Mesenchymal stem cell (in vitro differentiated cells and primary cell): Measurements from ENCODE around the gene NPPA.

Source experiments
- DNase-seq: peaks from one replicate; pipeline ENCODE4 v3.0.0-alpha.2; 2013
- H2AFZ ChIP-seq: one replicate; pipeline ENCODE4 v1.6.1; 2013; ENCODE audit warnings: low read depth, mild to moderate bottlenecking, control low read depth, inconsistent platforms, low read length, moderate library complexity
- H2AK5ac ChIP-seq: 2 replicates; pipeline ENCODE4 v1.6.1; 2013; ENCODE audit warnings: low read length, moderate library complexity, mild to moderate bottlenecking, inconsistent platforms; ENCODE audit not compliant: severe bottlenecking
- H2BK120ac ChIP-seq: one replicate; pipeline ENCODE4 v1.6.1; 2013; ENCODE audit warnings: low read depth, mild to moderate bottlenecking, inconsistent platforms, low read length, moderate library complexity
- H2BK12ac ChIP-seq, 2 experiments: one replicate each; pipeline ENCODE4 v1.6.1; 2013; ENCODE audit warnings: inconsistent platforms in 2 of 2, low read length in 2 of 2, mild to moderate bottlenecking in 2 of 2, moderate library complexity in 2 of 2, control low read depth in 1 of 2
- H2BK15ac ChIP-seq: one replicate; pipeline ENCODE4 v1.6.1; 2013; ENCODE audit warnings: mild to moderate bottlenecking, low read depth, inconsistent platforms; ENCODE audit not compliant: poor library complexity, severe bottlenecking
- H2BK5ac ChIP-seq: 2 replicates; pipeline ENCODE4 v1.6.1; 2013; ENCODE audit warnings: low read depth, mild to moderate bottlenecking, low read length, control low read depth, inconsistent platforms; ENCODE audit not compliant: poor library complexity, severe bottlenecking
- H3K14ac ChIP-seq, 2 experiments: one replicate each; pipeline ENCODE4 v1.6.1; 2013; ENCODE audit warnings: inconsistent platforms in 2 of 2, low read length in 2 of 2, control low read depth in 1 of 2, mild to moderate bottlenecking in 1 of 2, moderate library complexity in 1 of 2
- H3K18ac ChIP-seq, 2 experiments: one replicate each; pipeline ENCODE4 v1.6.1; 2013; ENCODE audit warnings: inconsistent platforms in 2 of 2, low read length in 2 of 2, control low read depth in 1 of 2, low read depth in 1 of 2, mild to moderate bottlenecking in 1 of 2
- H3K23ac ChIP-seq, 2 experiments: one replicate each; pipeline ENCODE4 v1.6.1; 2013; ENCODE audit warnings: inconsistent platforms in 2 of 2, low read length in 2 of 2, mild to moderate bottlenecking in 2 of 2, moderate library complexity in 2 of 2, control low read depth in 1 of 2
- H3K27ac ChIP-seq: 2 replicates; pipeline ENCODE4 v1.5.1; 2013; ENCODE audit warnings: mild to moderate bottlenecking, moderate library complexity, low read length, control low read depth, inconsistent platforms; ENCODE audit not compliant: poor library complexity, severe bottlenecking
- H3K27me3 ChIP-seq, 2 experiments: 2 replicates each; pipeline versions ENCODE4 v1.6.1 to v1.7.0; 2013; ENCODE audit warnings: low read length in 2 of 2, mild to moderate bottlenecking in 2 of 2, moderate library complexity in 2 of 2, control low read depth in 1 of 2, inconsistent platforms in 1 of 2; ENCODE audit not compliant: control insufficient read depth in 1 of 2, insufficient read depth in 1 of 2
- H3K36me3 ChIP-seq, 2 experiments: 2 replicates each; pipeline versions ENCODE4 v1.6.1 to v1.7.0; 2013; ENCODE audit warnings: low read length in 2 of 2, control low read depth in 1 of 2, inconsistent platforms in 1 of 2, low read depth in 1 of 2, mild to moderate bottlenecking in 1 of 2; ENCODE audit not compliant: insufficient read depth in 2 of 2, control insufficient read depth in 1 of 2
- H3K4ac ChIP-seq, 2 experiments: one replicate each; pipeline ENCODE4 v1.6.1; 2013; ENCODE audit warnings: inconsistent platforms in 2 of 2, low read length in 2 of 2, mild to moderate bottlenecking in 2 of 2, moderate library complexity in 2 of 2, control low read depth in 1 of 2, low read depth in 1 of 2
- H3K4me1 ChIP-seq: 2 replicates; pipeline ENCODE4 v1.6.1; 2013; ENCODE audit warnings: low read depth, low read length, control low read depth; ENCODE audit not compliant: control insufficient read depth, insufficient read depth
- H3K4me2 ChIP-seq: 2 replicates; pipeline ENCODE4 v1.6.1; 2013; ENCODE audit warnings: low read length, mild to moderate bottlenecking, inconsistent platforms; ENCODE audit not compliant: poor library complexity, severe bottlenecking
- H3K4me3 ChIP-seq, 2 experiments: 2 replicates each; pipeline versions ENCODE4 v1.5.1 to v1.7.0; 2013; ENCODE audit warnings: low read length in 2 of 2, mild to moderate bottlenecking in 2 of 2, control low read depth in 1 of 2, low read depth in 1 of 2; ENCODE audit not compliant: insufficient read depth in 1 of 2
- H3K79me1 ChIP-seq: replicated peaks from 2 replicates; pipeline ENCODE4 v1.6.1; 2013; ENCODE audit warnings: mild to moderate bottlenecking, control low read depth, low read length, inconsistent platforms; ENCODE audit not compliant: poor library complexity, severe bottlenecking
- H3K9ac ChIP-seq: 2 replicates; pipeline ENCODE4 v1.7.0; 2013; ENCODE audit warnings: mild to moderate bottlenecking, low read length, moderate library complexity
- H3K9me3 ChIP-seq: 2 replicates; pipeline ENCODE4 v1.7.0; 2013; ENCODE audit warnings: mild to moderate bottlenecking, low read length; ENCODE audit not compliant: control insufficient read depth
- H4K8ac ChIP-seq: one replicate; pipeline ENCODE4 v1.6.1; 2013; ENCODE audit warnings: inconsistent platforms, mild to moderate bottlenecking, low read length, moderate library complexity
- H4K91ac ChIP-seq: one replicate; pipeline ENCODE4 v1.6.1; 2013; ENCODE audit warnings: mild to moderate bottlenecking, low read length, inconsistent platforms
- WGBS: methylation state at CpG from one replicate; pipeline ENCODE4 v1.1.7; 2013; ENCODE audit warnings: mixed read lengths; 5-methylcytosine and 5-hydroxymethylcytosine counted together

NPPA gene

DNA sequence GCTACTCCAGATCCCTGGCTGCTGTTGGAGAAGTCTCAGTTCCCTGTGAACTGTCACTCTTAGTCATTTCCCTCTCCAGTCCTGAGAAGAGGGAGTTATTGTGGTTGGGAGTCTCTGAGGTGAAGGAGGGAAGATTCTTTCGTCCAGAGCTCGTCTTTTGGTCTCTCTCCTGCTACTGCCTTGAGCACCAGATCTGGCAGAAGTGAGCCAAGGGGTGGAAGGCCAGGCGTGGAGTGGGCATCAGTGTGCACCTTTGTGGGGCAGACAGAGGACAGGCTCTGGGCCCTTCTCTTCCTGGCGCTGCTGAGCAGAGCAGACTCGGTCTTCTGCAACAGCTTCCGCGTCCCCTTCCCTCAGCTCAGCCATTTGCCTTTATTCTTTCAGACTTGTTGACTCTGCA, 22.5 kb downstream of the NPPA start:
- no peaks in the 10 kb centered on the region for H3K27me3 ChIP-seq
- peaks cover 33% of the 10 kb centered on the region for H3K79me1 ChIP-seq
- no peak overlapping the region for H3K14ac ChIP-seq
- WGBS, result 99% methylated on average over 7 of the region's 7 CpGs
- no peak overlapping the region for H2AFZ ChIP-seq
- no peak for DNase-seq
- no peak overlapping the region for H4K8ac ChIP-seq
- H3K18ac ChIP-seq, result no peak overlapping the region
- no peak overlapping the region for H2BK5ac ChIP-seq
- H2BK120ac ChIP-seq, result no peak overlapping the region
- H3K4me3 ChIP-seq, result no peak overlapping the region
- no peak overlapping the region for H3K9ac ChIP-seq
- no peaks in the 10 kb centered on the region for H3K9me3 ChIP-seq
- H3K4ac ChIP-seq, result no peak overlapping the region
- H4K91ac ChIP-seq, result no peak overlapping the region
- no peak overlapping the region for H3K4me2 ChIP-seq
- no peak overlapping the region for H3K27ac ChIP-seq
- H2AK5ac ChIP-seq, result no peak overlapping the region
- no peak overlapping the region for H3K23ac ChIP-seq
- peaks cover 79 to 97% of the 10 kb centered on the region in 2 experiments for H3K36me3 ChIP-seq
- no peak overlapping the region for H2BK15ac ChIP-seq
- no peak overlapping the region for H2BK12ac ChIP-seq
- H3K4me1 ChIP-seq, result peaks cover 5% of the 10 kb centered on the region

DNA sequence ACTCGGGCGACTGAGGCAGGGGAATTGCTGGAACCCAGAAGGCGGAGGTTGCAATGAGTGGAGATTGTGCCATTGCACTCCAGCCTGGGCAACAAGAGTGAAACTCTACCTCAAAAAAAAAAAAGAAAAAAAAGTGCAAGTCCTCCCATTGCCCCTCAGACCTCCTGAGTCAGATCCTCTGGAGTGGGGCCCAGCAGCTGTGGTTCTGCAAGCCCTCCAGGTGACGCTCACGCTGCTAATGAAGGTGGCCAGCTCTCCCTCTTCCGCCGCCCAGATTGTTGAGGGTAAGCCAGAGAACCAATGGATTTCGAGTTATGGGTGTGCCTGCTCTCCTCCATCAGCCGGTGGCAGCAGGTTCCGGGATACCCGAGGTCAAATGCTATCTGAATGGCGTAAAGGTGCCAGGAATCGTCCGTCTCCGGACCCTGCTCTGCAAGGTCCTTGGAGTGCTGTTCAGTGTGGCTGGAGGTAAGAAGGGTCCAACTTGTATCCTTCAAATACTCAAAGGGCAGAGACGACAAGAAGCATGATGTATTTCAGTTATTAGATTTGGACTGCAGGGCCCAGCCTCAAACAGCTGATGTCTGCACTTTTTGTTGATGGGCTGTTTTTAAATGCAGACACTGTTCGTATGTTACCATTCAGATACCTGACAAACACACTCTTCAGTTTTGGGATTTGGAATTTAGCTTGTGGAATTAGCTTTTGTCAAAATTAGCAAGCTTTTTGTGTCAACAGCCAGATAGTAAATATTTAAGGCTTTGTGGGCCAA, 24.0 kb downstream of the NPPA start:
- no peak overlapping the region for H3K4me3 ChIP-seq
- no peak overlapping the region for H3K14ac ChIP-seq
- H2AK5ac ChIP-seq, result no peak overlapping the region
- H3K79me1 ChIP-seq, result peaks cover 26% of the 10 kb centered on the region
- H3K27ac ChIP-seq, result no peak overlapping the region
- no peak overlapping the region for H2AFZ ChIP-seq
- no peak overlapping the region for H4K91ac ChIP-seq
- H3K9ac ChIP-seq, result no peak overlapping the region
- no peak for DNase-seq
- no peaks in the 10 kb centered on the region for H3K9me3 ChIP-seq
- no peak overlapping the region for H2BK12ac ChIP-seq
- no peak overlapping the region for H2BK120ac ChIP-seq
- peaks cover 5% of the 10 kb centered on the region for H3K4me1 ChIP-seq
- no peak overlapping the region for H3K23ac ChIP-seq
- 95% methylated on average over 16 of the region's 17 CpGs for WGBS
- H3K36me3 ChIP-seq, result peaks cover 70 to 97% of the 10 kb centered on the region in 2 experiments
- no peak overlapping the region for H4K8ac ChIP-seq
- H3K18ac ChIP-seq, result no peak overlapping the region
- H2BK15ac ChIP-seq, result no peak overlapping the region
- H3K4ac ChIP-seq, result no peak overlapping the region
- H3K27me3 ChIP-seq, result no peaks in the 10 kb centered on the region
- H2BK5ac ChIP-seq, result no peak overlapping the region
- no peak overlapping the region for H3K4me2 ChIP-seq

DNA sequence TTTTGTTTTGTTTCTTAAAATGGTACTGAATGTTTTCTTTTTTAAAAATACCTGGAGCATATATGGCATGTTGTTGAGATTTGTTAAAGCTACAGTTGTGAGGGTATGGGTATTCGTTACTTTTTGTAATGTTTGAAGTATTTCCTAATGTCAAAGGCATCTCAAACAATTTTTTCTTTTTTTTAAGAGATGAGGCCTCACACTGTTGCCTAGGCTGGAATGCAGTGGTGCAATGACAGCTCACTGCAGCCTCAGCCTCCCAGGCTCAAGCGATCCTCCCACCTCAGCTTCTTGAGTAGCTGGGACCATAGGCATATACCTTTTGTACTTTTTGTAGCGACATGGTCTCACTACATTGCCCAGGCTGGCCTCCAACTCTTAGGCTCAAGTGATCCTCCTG, 25.5 kb downstream of the NPPA start:
- no peak overlapping the region for H3K14ac ChIP-seq
- no peak overlapping the region for H2BK120ac ChIP-seq
- peaks cover 61 to 97% of the 10 kb centered on the region in 2 experiments for H3K36me3 ChIP-seq
- no peaks in the 10 kb centered on the region for H3K27me3 ChIP-seq
- no peak overlapping the region for H2BK15ac ChIP-seq
- peak overlapping the region; percentile 49 for H2BK5ac ChIP-seq
- no peak overlapping the region for H4K91ac ChIP-seq
- H3K18ac ChIP-seq, result no peak overlapping the region
- no peak overlapping the region for H3K4ac ChIP-seq
- DNase-seq, result no peak
- peaks cover 5% of the 10 kb centered on the region for H3K4me1 ChIP-seq
- H4K8ac ChIP-seq, result no peak overlapping the region
- peaks cover 27% of the 10 kb centered on the region for H3K79me1 ChIP-seq
- no peak overlapping the region for H3K9ac ChIP-seq
- H2AK5ac ChIP-seq, result peak overlapping the region; percentile 7
- no peak overlapping the region for H2AFZ ChIP-seq
- no peak overlapping the region for H3K4me2 ChIP-seq
- H3K4me3 ChIP-seq, result no peak overlapping the region
- no peaks in the 10 kb centered on the region for H3K9me3 ChIP-seq
- no peak overlapping the region for H3K23ac ChIP-seq
- 74% methylated on average over 2 of the region's 3 CpGs for WGBS
- no peak overlapping the region for H2BK12ac ChIP-seq
- H3K27ac ChIP-seq, result peak overlapping the region; percentile 85

DNA sequence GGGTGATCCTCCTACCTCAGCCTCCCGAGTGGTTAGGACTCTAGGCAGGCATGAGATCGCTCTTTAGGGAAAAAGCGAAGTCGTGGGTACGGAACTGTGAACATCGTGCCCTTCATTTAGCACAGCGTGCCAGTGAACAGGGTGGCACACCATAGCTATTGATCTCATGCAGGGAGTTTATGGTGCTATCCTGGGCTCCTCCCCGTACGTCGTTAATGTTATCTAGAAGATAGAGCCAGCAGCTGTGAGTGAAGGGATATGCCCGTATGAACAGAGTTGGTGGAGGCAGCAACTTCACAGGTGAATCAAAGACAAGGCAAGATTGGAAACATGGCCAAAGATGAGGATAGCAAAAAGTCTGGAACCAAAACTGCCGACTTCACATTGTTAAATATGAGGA, 30.4 kb downstream of the NPPA start:
- Histone ChIP-seq H2AFZ (no peak overlapping the region), H3K79me1 (peaks cover 27% of the 10 kb centered on the region), H2BK12ac (no peak overlapping the region), H3K23ac (no peak overlapping the region), H3K36me3 (peaks cover 34 to 92% of the 10 kb centered on the region in 2 experiments), H3K27me3 (no peaks in the 10 kb centered on the region), H3K4me2 (no peak overlapping the region), H3K27ac (no peak overlapping the region), H2BK120ac (no peak overlapping the region), H2BK15ac (no peak overlapping the region), H2AK5ac (no peak overlapping the region), H3K14ac (no peak overlapping the region), H3K9me3 (no peaks in the 10 kb centered on the region), H3K4me1 (peaks cover 1% of the 10 kb centered on the region), H3K4ac (no peak overlapping the region), H3K4me3 (no peak overlapping the region), H4K91ac (no peak overlapping the region), H3K18ac (no peak overlapping the region), H2BK5ac (no peak overlapping the region), H4K8ac (no peak overlapping the region), H3K9ac (no peak overlapping the region)
- WGBS, result 98% methylated on average over 12 of the region's 12 CpGs
- no peak for DNase-seq
